Measurements from ENCODE around the gene SYCP1.

DNA sequence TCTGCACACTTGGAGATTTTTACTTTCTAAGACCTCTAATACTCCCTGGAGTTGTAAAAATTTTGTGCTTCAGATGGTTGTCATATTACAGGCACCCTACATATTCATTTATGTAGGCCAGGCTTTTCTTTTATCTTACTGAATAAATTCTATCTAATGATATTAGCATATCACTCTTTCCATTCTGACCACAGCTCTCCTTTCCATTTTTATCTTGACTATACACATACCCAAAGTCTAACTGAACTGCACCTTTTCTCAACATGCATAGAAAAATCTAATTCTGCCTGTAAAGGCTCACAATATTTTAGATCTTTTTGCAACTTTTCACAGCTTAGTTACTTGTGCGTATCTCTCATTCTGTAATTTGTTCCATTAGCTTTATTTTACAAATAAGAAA lies 122.2 kb downstream of the SYCP1 start:
- TF ChIP-seq CTCF (IDR thresholded peaks at IDR 0.05) = no peak
- no peak for TF ChIP-seq POLR2A (IDR thresholded peaks at IDR 0.05)

Data from esophagus squamous epithelium (tissue), 4 donors.